H7 (cell line): ENCODE measurements around the gene GRK4. TPM values are rescaled to one million over a fixed set of nuclear protein-coding genes. Genes with fewer than 3 reads are reported as not detected.
A peak's percentile ranks its signal among the peaks of the same experiment; 100 is the strongest.
"Not testable (repeated sequence)": the region's sequence is repeated elsewhere in the genome, so short reads cannot be mapped to it uniquely, and the experiment has no call there.

Experiments
- DNase-seq: peaks from one replicate; pipeline ENCODE4 v3.0.0; 2012
- H3K27me3 ChIP-seq: 2 replicates; pipeline ENCODE4 v1.6.0; 2011; ENCODE audit warnings: mild to moderate bottlenecking, low read length; ENCODE audit not compliant: control insufficient read depth, insufficient read depth
- H3K36me3 ChIP-seq: replicated peaks from 2 replicates; pipeline ENCODE4 v1.5.1; 2011; ENCODE audit warnings: low read length; ENCODE audit not compliant: control insufficient read depth, insufficient read depth
- H3K4me3 ChIP-seq: 2 replicates; pipeline ENCODE4 v1.5.1; 2011; ENCODE audit warnings: low read depth, mild to moderate bottlenecking, control low read depth, low read length, moderate library complexity; ENCODE audit not compliant: insufficient read depth
- total RNA-seq: library from RNA; depleted of rRNA; stranded (reverse); fragments of >200 nt; shearing (Covaris generic); gene quantifications from 2 replicates; pipeline ENCODE4 v1.2.3, GENCODE V29; 2014

The GRK4 gene
- total RNA-seq, 1 experiment from 2014 or later = 0.48 TPM

DNA sequence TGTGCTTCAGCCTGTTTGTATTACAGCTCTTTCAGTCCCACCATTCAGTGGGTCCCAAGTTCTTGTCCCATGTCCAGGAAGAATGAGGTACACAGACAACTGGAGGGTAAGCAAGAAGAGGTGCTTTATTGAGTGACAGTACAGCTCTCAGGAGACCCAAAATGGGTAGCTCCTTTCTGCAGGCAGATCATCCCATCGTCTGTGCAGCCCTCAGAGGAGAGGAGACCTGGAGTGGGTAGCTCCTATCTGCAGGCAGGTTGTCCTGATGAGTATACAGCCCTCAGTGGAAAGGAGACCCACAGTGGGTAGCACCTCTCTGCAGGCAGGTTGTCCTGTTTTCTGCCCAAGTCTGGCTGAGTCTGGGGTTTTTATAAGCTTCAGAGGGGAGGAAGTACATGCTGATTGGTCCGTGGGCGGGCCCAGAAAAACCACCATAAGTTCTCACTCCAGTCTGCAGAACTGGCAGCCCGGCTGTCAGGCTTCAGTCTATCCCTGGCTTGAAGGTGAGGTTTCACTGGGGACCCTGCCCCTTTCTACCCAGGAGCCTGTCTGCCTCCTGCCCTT lies 18.0 kb downstream of the GRK4 start:
- DNase-seq = no peak
- Histone ChIP-seq H3K27me3 (no peaks in the 10 kb centered on the region), H3K4me3 (no peak overlapping the region), H3K36me3 (no peaks in the 10 kb centered on the region)

DNA sequence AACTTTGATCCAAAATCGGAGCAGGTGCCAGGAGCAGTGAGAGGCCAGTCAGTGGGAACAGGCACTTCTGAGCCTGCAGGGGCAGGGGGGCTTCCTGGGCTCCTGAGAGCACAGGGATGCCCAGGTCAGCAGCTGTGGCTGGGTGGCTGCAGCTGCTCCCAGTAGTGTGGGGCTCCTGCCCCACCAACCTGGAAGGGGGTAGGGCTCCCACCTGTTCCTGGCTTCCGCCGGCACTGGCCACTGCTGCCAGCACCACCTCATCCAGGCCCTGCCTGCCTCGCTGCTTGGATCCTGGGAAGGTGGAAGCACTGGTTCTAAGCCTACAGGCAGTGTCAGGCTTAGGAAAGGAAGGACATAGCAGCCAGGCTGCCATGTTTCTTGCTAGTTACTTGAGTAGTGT lies 18.6 kb downstream of the GRK4 start:
- no peaks in the 10 kb centered on the region for H3K27me3 ChIP-seq
- no peak overlapping the region for H3K4me3 ChIP-seq
- no peak for DNase-seq
- H3K36me3 ChIP-seq = no peaks in the 10 kb centered on the region

DNA sequence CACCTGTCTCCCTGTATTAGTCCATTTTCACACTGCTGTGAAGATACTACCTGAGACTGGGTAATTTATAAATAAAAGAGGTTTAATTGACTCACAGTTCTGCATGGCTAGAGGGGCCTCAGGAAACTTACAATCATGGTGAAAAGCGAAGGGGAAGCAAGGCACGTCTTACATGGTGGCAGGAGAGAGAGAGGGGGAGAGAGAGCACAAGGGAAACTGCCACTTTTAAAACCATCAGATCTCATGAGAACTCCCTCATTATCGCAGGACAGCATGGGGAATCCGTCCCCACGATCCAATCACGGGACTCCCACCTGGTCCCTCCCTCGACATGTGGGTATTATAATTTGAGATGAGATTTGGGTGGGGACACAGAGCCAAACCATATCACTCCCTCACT lies 20.3 kb downstream of the GRK4 start:
- not testable (repeated sequence) for H3K4me3 ChIP-seq, DNase-seq, H3K36me3 ChIP-seq, H3K27me3 ChIP-seq

DNA sequence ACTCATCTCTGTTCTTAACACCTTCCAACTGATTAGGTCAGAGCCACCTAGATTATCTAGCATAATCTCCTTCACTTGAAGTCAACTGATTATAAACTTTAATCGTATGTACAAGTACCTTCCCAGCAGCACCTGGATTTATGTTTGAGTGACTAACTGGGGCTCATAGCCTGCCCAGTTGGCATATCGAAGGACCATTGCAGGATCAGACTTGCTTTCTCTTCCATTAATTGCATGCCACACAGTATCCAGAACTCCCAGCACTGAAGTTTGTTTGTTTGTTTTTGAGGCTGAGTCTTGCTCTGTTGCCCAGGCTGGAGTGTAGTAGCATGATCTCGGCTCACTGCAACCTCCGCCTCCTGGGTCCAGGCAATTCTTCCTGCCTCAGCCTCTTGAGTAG lies 27.9 kb downstream of the GRK4 start:
- Histone ChIP-seq H3K36me3 (no peaks in the 10 kb centered on the region), H3K4me3 (no peak overlapping the region), H3K27me3 (no peaks in the 10 kb centered on the region)
- DNase-seq = no peak

DNA sequence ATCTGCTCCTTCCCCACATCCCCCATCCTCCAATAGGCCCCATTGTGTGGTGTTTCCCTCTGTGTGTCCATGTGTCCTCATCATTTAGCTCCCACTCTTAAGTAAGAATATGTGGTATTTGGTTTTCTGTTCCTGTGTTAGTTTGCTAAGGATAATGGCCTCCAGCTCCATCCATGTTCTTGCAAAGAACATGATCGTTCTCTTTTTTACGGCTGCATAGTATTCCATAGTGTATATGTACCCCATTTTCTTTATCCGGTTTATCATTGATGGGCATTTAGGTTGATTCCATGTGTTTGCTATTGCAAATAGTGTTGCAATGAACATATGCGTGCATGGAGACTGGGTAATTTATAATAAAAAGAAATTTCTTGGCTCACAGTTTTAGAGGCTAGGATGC lies 31.5 kb downstream of the GRK4 start:
- DNase-seq = no peak

DNA sequence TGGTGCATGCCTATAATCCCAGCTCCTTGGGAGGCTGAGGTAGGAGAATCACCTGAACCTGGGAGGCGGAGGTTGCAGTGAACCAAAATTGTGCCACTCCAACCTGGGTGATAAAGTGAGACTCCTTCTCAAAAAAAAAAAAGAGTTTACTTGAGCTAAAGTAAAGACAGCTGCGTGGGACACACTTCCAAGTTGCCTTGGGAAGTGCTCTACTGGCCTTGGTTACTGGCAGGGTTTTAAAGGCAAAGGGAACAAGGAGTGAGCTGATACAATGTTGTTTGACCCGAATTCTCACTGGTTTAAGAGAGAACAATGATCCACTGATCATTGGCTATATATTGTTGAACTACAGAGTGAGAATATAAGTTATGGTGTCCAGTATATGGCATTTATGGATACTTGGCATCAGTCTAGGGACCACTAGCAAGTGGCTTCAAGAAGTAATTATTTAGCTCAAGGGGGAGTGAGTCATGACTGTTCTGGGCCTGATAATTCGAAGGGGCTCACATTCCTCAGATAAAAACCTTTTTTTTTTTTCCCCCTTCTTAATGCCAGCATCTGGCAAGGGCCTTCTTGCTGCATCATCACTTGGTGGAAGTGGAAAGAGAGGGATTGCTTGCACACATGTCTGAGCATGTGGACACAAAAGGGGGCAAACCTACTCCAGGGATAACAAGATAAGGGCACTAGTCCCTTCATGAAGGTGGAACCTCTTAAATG lies 32.3 kb downstream of the GRK4 start:
- no peak for DNase-seq
- no peaks in the 10 kb centered on the region for H3K27me3 ChIP-seq
- no peak overlapping the region for H3K4me3 ChIP-seq
- no peaks in the 10 kb centered on the region for H3K36me3 ChIP-seq

More for the DNA sequence above, 31.5 kb downstream of the GRK4 start:
- Histone ChIP-seq H3K36me3 (no peaks in the 10 kb centered on the region), H3K4me3 (no peak overlapping the region), H3K27me3 (no peaks in the 10 kb centered on the region)

DNA sequence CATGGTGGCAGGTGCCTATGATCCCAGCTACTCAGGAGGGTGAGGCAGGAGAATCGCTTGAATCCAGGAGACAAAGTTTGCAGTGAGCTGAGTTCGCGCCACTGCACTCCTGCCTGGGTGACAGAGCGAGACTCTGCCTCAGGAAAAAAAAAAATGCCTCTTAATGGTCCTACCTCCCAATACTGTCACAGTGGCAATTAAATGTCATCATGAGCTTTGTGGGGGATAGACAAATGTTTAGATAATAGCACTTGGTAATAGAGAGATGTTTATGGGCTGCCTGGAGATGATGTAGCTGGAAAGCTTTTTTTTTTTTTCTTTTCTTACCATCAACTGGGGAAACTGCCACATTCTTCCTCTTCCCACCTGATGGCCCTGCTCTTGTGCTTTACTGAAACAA lies 33.0 kb downstream of the GRK4 start:
- no peaks in the 10 kb centered on the region for H3K36me3 ChIP-seq
- no peak overlapping the region for H3K4me3 ChIP-seq
- no peaks in the 10 kb centered on the region for H3K27me3 ChIP-seq
- DNase-seq = no peak

DNA sequence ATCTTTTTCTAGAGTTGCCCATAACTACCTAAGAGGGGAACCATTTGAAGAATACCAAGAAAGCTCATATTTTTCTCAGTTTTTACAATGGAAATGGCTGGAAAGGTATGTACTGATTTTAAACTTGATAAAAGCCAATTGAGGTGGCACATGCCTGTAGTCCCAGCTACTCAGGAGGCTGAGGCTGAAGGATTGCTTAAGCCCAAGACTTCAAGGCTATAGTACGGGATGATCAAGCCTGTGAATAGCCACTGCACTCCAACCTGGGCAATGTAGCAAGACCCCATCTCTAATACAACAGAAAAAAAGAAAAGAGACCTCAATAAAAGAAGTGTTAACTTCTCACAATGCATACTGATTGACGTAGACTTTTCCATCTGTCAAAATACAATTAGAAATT lies 44.4 kb downstream of the GRK4 start:
- DNase-seq = no peak
- no peaks in the 10 kb centered on the region for H3K27me3 ChIP-seq
- no peaks in the 10 kb centered on the region for H3K36me3 ChIP-seq
- H3K4me3 ChIP-seq = no peak overlapping the region

DNA sequence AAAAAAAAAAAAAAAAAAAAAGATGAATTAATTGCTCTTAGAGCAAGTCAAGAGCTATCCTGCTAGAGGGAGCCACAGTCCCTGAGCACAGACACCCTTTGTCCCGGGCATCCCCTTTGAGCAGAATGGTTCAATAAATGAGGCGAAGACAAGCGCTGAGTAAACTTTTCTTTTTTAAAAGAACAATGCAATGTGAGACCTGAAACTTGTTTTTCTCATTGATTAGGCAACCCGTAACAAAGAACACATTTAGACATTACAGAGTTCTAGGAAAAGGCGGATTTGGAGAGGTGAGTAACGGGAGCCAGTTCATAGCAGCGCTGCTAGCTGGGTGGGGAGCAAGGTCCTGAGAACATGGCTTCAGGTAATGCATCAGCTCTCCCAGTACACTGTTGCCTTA lies 46.1 kb downstream of the GRK4 start:
- DNase-seq = peak; percentile 74
- H3K36me3 ChIP-seq = no peaks in the 10 kb centered on the region
- H3K27me3 ChIP-seq = no peaks in the 10 kb centered on the region
- H3K4me3 ChIP-seq = no peak overlapping the region

DNA sequence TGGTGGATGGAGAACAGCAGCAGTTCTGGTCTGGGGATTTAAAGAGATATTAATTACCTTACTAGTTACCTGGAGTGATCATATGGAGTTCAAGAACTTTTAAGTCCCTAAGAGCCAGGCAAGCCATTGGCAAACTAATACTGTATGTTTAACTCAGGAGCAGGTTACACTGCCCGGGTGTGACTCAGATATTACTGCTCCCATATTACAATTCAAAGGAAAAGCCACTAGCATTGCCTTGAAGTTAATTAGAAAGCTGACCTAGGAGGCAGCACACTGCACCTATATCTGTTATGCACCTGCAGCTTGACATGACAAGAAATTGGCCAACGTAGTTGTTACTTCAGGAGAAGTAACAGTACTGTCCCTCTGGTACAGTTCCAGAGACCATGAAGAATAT lies 47.2 kb downstream of the GRK4 start:
- Histone ChIP-seq H3K4me3 (no peak overlapping the region), H3K36me3 (no peaks in the 10 kb centered on the region)
- no peak for DNase-seq

DNA sequence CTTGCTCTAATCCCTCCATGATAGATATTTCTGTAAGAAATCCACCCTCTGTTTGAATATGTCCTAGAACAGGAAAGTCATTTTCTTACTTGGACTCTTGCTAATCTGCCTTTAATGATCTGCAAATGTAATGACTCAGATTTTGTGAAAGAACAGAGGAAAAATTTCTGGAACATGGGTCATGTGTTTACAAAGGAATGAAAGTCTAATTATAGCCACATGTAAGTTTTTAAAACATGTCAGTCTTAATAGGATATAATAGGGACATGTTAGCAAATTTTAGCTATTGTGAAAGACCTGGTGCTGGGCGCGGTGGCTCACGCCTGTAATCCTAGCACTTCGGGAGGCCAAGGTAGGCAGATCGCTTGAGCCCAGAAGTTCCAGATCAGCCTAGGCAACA lies 47.6 kb downstream of the GRK4 start:
- Histone ChIP-seq H3K4me3 (no peak overlapping the region), H3K27me3 (no peaks in the 10 kb centered on the region), H3K36me3 (no peaks in the 10 kb centered on the region)
- no peak for DNase-seq

More for the DNA sequence above, 47.2 kb downstream of the GRK4 start:
- H3K27me3 ChIP-seq = no peaks in the 10 kb centered on the region

DNA sequence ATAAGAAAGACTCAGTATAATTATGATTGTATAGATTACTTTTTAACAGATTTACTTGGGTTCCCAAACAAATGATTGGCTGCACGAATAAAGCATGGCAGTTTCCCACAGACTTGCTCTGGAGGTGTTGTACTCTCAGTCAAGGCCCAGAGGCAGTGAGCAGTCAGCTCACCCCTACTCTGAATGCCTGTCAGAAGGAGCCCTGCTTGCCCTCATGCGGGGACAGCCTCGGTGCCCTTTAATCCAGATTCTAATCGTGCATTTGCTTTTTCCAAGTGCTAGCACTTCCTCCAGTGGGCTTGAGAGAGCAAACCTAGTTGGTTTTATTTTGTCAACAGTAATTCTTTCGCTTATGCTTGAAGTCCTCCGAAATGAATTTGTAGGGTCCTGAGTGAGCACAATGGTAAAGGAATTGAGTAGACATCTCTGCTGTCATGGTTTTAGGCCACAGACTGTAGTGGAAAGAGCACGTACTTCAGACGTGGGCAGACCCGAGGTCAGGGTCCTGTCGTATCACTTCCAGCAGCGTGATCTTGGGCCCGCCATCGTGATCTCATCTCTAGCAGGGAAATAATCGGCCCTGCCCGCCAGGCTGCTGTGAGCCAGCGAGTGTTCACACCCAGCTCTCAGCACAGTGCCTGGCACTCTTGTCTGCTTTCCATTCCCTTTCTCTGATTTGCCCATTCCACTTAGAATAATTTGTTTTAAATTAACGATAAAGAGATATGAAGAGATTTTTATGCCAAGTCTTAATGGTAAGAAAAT lies 48.3 kb downstream of the GRK4 start:
- H3K36me3 ChIP-seq = no peaks in the 10 kb centered on the region
- DNase-seq = no peak
- no peaks in the 10 kb centered on the region for H3K27me3 ChIP-seq
- no peak overlapping the region for H3K4me3 ChIP-seq

DNA sequence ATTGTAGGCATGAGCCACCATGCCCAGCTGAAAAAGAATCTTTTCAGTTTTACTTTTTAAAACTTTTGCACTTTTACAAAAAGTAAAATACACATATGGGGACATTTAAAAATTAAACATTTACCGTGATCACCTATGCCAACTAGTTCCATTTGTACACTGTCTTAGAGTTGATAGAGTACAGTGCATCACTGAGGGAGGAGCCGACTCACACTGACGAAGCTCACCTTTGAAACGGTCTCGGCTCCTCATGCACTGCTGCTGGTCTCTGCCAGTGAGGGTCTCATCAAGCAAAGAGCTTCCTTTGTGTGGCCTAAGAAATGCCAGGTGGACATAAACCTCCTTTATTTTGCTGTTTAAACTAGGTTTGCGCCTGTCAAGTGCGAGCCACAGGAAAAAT lies 50.0 kb downstream of the GRK4 start:
- no peak for DNase-seq
- H3K36me3 ChIP-seq = no peaks in the 10 kb centered on the region
- H3K4me3 ChIP-seq = no peak overlapping the region
- no peaks in the 10 kb centered on the region for H3K27me3 ChIP-seq

DNA sequence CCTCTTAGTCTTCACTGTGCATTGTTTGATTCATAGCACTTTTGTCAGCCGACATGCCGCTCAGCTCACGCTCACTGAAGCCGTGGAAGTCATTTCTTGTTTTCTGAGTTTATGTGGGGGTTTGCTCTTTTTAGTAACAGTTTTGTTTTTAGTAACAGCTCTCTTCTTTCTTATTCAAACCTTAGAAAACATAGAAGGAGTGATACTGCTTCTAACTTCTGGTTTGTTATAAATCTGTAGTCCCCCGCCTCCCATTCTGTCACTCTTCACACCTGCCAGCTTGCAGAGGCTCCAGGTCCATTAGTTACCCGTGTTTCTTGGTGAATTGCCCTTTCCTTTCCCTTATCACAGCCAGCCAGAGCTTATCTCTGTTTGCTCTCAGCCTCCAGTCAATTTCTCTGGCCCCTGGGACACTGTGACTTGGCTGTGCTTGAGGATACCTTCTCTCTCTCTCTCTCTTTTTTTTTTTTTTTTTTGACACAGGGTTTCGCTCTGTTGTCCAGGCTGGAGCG lies 50.5 kb downstream of the GRK4 start:
- Histone ChIP-seq H3K36me3 (no peaks in the 10 kb centered on the region), H3K4me3 (no peak overlapping the region), H3K27me3 (no peaks in the 10 kb centered on the region)
- DNase-seq = no peak

DNA sequence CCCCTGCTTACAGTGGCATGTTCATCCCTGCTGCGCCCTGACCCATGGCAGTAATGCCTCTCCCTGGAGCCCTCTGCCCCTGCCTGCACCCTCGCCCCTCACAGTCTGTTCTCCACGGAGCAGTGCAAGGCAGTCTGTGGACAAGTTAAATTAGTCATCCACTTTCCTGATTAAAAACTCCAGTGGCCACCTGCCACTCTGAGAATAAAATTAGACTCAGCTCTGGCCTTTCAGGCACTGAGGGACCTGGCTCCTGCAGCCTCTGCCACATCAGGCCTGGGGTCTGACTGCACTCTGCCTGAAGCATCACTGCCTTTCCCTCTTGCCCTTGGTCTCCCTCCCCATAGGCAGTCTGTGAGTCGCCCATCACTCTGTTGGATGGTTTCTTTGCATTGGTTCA lies 53.6 kb downstream of the GRK4 start:
- DNase-seq = no peak
- H3K36me3 ChIP-seq = no peaks in the 10 kb centered on the region
- no peaks in the 10 kb centered on the region for H3K27me3 ChIP-seq
- H3K4me3 ChIP-seq = no peak overlapping the region
